Tracheal epithelial cell (primary cell): Measurements from ENCODE around the gene CD28. TPM values are rescaled to one million over a fixed set of nuclear protein-coding genes. Genes with fewer than 3 reads are reported as not detected.

ENCODE experiments used
- total RNA-seq: library from RNA; depleted of rRNA; stranded (reverse); fragments of >200 nt; gene quantifications from 2 replicates; pipeline ENCODE4 v1.2.1, GENCODE V29; 2014

Gene CD28
- total RNA-seq = not detected in 2 replicates

DNA sequence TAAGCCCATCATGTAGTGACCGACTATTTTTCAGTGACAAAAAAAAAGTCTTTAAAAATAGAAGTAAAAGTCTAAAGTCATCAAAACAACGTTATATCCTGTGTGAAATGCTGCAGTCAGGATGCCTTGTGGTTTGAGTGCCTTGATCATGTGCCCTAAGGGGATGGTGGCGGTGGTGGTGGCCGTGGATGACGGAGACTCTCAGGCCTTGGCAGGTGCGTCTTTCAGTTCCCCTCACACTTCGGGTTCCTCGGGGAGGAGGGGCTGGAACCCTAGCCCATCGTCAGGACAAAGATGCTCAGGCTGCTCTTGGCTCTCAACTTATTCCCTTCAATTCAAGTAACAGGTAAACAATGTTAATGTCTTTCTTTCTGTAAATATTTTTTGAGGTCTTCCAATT lies at the start of gene CD28:
TSS of gene CD28 (plus strand) at position 237 of the 400 bp plus-strand sequence. CDS start at position 295, 58 bp downstream.

Other genes starting within 250 kb of the CD28 start
- 16.6 and 18.8 TPM in 2 replicates for gene RAPH1, start 171.3 kb upstream of the CD28 start, total RNA-seq
- not detected in 2 replicates for gene CTLA4, start 161.1 kb downstream of the CD28 start, total RNA-seq
- not detected in 2 replicates for gene ICOS, start 230.1 kb downstream of the CD28 start, total RNA-seq